Naive thymus-derived CD8-positive, alpha-beta T cell (primary cell): ENCODE measurements around the gene NR2F1-AS1. TPM values are rescaled to one million over a fixed set of nuclear protein-coding genes. Genes with fewer than 3 reads are reported as not detected.
"Not testable (repeated sequence)": the region's sequence is repeated elsewhere in the genome, so short reads cannot be mapped to it uniquely, and the experiment has no call there.

Experiments used
- ATAC-seq, 2 donors: fragments of 150-1000 bp; cut with Tn5 transposase in 1 of 2; sonication (Bioruptor Pico), chemical (Tn5 transposase) in 1 of 2; 1 replicate in 1 of 2; 2 replicates in 1 of 2; pipeline ENCODE4 v1.10.0; 2021; ENCODE audit warnings: mild to moderate bottlenecking in 2 of 2, moderate library complexity in 2 of 2
- POLR2A ChIA-PET: fragments of 350-600 bp; sonication (Branson Sonifier 250); formaldehyde crosslinking; loops from one replicate; lab custom pipeline; 2021; ENCODE audit warnings: antibody characterized with exemption; lab: Charles Lee
- DNase-seq, 10 donors: peaks; one replicate each; pipeline versions ENCODE4 v3.0.0 to v3.0.0-alpha.2; 2020 to 2022
- H3K27ac Mint-ChIP-seq, 10 donors: one replicate each; pipeline ENCODE4 v1.8.0; 2020 to 2022; ENCODE audit warnings: mild to moderate bottlenecking in 10 of 10, mixed read lengths in 10 of 10, moderate library complexity in 4 of 10, inconsistent platforms in 1 of 10
- H3K27me3 Mint-ChIP-seq, 5 donors: one replicate each; pipeline ENCODE4 v1.8.0; 2021 to 2022; ENCODE audit warnings: mixed read lengths in 5 of 5
- H3K36me3 Mint-ChIP-seq, 3 donors: one replicate each; pipeline ENCODE4 v1.8.0; 2020 to 2022; ENCODE audit warnings: mixed read lengths in 3 of 3, mild to moderate bottlenecking in 2 of 3, inconsistent platforms in 1 of 3
- H3K4me1 Mint-ChIP-seq, 4 donors: one replicate each; pipeline ENCODE4 v1.8.0; 2021 to 2022; ENCODE audit warnings: mixed read lengths in 4 of 4
- H3K4me3 Mint-ChIP-seq, 10 donors: one replicate each; pipeline ENCODE4 v1.8.0; 2020 to 2022; ENCODE audit warnings: mild to moderate bottlenecking in 10 of 10, mixed read lengths in 10 of 10, moderate library complexity in 6 of 10, inconsistent platforms in 1 of 10
- H3K9me3 Mint-ChIP-seq, 9 donors: one replicate each; pipeline ENCODE4 v1.8.0; 2020 to 2022; ENCODE audit warnings: mixed read lengths in 9 of 9, mild to moderate bottlenecking in 3 of 9, inconsistent platforms in 1 of 9, moderate library complexity in 1 of 9
- polyA plus RNA-seq, 3 donors: library from polyadenylated mRNA; unstranded; fragments of 300-500 nt; fragmentation: Illumina TruSeq; gene quantifications; one replicate each; pipeline ENCODE4 v1.2.3, GENCODE V29; 2021
- total RNA-seq, 8 experiments: library from RNA in 2 of 8; stranded (reverse) in 2 of 8; gene quantifications; one replicate each; pipeline ENCODE4 v1.2.3 and lab custom pipeline; 2021 to 2026

Gene NR2F1-AS1
- total and polyA plus RNA-seq, 5 experiments from 2014 or later, result not detected

DNA sequence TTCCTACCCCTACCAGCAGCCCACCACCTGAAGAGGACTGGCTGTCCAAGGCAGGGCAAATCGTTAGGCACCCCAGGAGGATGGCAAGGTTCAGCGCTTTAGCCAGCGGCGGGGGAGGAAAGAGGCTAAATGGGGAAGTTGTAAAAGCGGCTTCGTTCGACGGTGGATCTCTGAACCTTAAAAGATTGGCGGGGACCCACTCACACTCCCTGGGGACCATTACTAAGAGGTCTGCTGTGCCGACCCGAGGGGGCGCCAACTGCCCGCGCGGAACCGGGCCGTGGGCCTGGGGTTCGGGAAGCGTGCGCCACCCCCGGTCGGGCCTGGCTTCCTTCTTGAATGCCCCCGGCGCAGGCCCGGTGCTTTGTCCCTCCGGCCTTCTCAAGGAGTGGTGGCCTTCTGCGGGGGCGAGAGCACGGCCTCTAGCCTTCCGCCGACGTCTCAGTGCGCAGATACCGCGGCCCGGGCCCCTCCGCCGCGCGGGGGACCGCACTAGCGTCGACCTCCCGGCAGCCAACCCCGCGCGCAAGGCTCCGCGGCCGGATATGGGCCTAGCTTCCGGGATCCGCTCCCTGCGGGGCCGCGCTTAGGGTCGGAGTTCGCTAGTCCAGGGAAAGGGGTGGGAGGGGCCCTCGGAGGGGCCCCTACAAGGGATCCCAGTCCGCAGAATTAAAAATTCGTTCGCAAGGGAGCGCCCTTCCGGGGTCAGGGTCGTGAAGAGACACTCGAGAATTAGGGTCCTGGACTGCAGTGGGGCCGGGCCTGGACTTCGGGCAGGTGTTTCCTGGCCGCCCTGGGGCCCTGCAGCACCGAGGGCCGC lies 10.5 kb downstream of the NR2F1-AS1 start:
- no peak overlapping the region for H3K27ac Mint-ChIP-seq
- peaks cover 6 to 23% (median 18%) of the 10 kb centered on the region in 4 donors for H3K4me1 Mint-ChIP-seq
- ATAC-seq (peak; percentile 61 to 80), DNase-seq (peak in 1 of 10 donors; percentile 21)
- H3K4me3 Mint-ChIP-seq, result peak overlapping the region; percentile 15 to 68 (median 55)
- peaks cover 0 to 9% (median 0%) of the 10 kb centered on the region in 9 donors for H3K9me3 Mint-ChIP-seq
- H3K36me3 Mint-ChIP-seq, result peaks cover 0 to 8% (median 2%) of the 10 kb centered on the region in 3 donors
- POLR2A ChIA-PET, result no interaction called here
- H3K27me3 Mint-ChIP-seq, result peaks cover 61 to 83% (median 73%) of the 10 kb centered on the region in 5 donors

DNA sequence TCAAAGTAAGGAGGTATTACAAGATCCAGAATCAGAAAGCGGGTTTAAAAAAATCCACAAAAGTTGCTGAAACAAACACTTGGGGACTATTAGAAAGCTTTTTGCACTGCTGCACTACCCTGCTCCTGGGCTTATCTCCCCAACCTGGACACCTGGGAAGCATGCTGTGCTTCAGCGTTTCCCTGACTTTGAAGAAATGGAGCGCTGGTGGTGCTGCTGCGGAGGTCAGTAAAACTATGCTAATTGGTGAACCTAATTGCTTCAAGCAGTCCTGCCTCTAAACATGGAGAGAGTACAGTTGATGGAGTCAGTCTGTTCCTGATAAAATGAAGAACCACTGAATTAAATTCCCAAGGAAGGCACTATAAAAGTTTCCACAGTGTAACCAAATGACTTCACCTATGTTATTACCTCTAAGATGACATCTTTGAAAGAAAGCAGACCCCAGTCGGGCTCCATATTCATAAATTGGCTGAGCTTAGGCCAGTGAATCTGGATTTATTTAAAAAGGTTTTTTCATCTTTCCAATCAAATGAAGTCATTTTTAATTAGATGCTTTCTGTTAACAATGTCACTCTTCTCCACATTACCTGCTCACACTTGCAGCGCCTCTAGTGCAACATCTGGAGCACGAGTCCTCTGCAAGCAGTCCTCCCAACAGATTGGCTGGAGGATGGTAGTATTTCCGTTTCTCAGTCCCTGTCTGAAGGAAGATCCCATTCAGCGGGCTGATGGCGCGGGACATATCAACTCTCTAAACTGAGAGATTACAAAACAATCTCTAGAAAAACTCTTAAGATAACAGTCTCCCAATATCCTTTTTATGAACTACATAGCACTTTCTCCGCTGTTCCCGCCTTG lies 11.5 kb downstream of the NR2F1-AS1 start:
- ATAC-seq (no peak), DNase-seq (no peak)
- no peak overlapping the region for H3K27ac Mint-ChIP-seq
- POLR2A ChIA-PET, result no interaction called here
- H3K4me3 Mint-ChIP-seq, result peak overlapping the region in 9 of 10 donors; percentile 31 to 68 (median 56)
- H3K4me1 Mint-ChIP-seq, result peaks cover 6 to 23% (median 18%) of the 10 kb centered on the region in 4 donors
- H3K9me3 Mint-ChIP-seq, result peaks cover 0 to 9% (median 0%) of the 10 kb centered on the region in 9 donors
- peaks cover 53 to 73% (median 63%) of the 10 kb centered on the region in 5 donors for H3K27me3 Mint-ChIP-seq
- peaks cover 0 to 8% (median 2%) of the 10 kb centered on the region in 3 donors for H3K36me3 Mint-ChIP-seq

DNA sequence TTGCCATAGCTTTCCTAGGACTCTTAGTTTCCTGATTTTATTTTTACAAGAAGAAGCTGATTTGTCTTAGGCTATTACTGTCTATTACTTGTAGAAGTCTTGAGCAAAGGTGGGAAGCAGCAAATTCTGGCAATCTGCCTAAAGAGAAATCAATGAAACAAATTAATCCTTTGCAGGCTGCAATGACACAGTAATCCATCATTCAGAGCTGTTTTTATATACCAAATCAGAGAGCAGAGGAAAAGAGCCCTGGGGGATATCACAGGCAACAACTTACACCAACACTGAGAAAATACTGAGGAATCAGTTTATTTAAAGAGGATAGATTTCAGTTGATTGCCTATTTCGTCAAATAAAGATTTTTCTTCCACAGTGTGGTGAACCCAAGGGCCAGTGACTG lies 13.6 kb downstream of the NR2F1-AS1 start:
- ATAC-seq (no peak), DNase-seq (no peak)
- POLR2A ChIA-PET, result no interaction called here
- peaks cover 0 to 8% (median 0%) of the 10 kb centered on the region in 3 donors for H3K36me3 Mint-ChIP-seq
- H3K27me3 Mint-ChIP-seq, result peaks cover 40 to 67% (median 52%) of the 10 kb centered on the region in 5 donors
- peaks cover 0 to 9% (median 2%) of the 10 kb centered on the region in 9 donors for H3K9me3 Mint-ChIP-seq
- no peak overlapping the region for H3K27ac Mint-ChIP-seq
- H3K4me3 Mint-ChIP-seq, result no peak overlapping the region
- H3K4me1 Mint-ChIP-seq, result peaks cover 6 to 23% (median 17%) of the 10 kb centered on the region in 4 donors

DNA sequence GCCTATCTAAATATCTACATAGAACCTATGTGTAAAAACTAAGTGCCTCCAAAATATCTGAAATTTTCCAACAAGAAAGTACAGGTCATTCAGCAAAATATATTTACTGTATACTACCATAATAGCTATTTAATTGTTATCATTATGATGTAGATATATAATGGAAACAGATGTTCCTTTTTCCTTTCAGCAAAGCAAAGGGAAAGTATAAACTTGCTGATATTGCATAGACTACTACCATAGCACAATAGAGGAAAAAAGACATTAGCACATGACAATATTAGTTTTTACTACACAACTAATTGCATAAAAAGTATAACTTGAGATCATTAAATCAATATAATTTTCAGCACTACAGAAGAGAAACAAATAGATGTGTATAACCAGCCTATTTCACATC lies 14.9 kb downstream of the NR2F1-AS1 start:
- no peak for ATAC-seq
- H3K36me3 Mint-ChIP-seq, result peaks cover 0 to 8% (median 0%) of the 10 kb centered on the region in 3 donors
- peaks cover 5 to 13% (median 8%) of the 10 kb centered on the region in 4 donors for H3K4me1 Mint-ChIP-seq
- H3K27ac Mint-ChIP-seq, result no peak overlapping the region
- H3K27me3 Mint-ChIP-seq, result peaks cover 29 to 57% (median 40%) of the 10 kb centered on the region in 5 donors
- peaks cover 0 to 5% (median 2%) of the 10 kb centered on the region in 9 donors for H3K9me3 Mint-ChIP-seq
- no peak overlapping the region for H3K4me3 Mint-ChIP-seq
- DNase-seq, result no peak
- POLR2A ChIA-PET, result no interaction called here

DNA sequence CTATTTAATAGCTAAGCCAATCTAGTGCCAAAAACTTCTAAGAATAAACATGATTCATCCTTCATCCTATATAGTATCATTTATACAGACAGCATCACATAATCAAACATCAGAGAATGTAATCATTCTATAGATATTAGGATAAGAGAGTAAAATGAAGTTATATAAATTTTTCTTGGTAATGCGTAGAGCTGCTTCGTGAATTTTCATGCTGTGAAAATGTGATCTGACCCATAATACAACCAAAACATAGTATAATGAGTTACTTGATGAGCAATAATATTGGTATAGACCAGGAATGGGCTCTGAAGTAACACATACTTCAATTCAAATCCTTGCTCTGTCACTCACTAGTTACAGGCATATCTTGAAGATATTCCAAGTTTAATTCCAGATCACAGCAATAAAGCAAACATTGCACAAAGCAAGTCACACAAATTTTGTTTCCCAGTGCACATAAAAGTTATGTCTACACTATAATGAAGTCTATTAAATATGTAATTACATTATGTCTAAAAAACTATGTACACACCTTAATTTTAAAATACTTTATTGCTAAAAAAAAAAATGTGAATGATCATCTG lies 23.9 kb downstream of the NR2F1-AS1 start:
- Mint-ChIP-seq H3K4me1 (no peaks in the 10 kb centered on the region), H3K27me3 (peaks cover 13 to 36% (median 21%) of the 10 kb centered on the region in 5 donors), H3K36me3 (no peaks in the 10 kb centered on the region), H3K9me3 (no peaks in the 10 kb centered on the region), H3K4me3 (no peak overlapping the region), H3K27ac (no peak overlapping the region)
- POLR2A ChIA-PET, result no interaction called here
- no peak for DNase-seq
- ATAC-seq, result no peak

DNA sequence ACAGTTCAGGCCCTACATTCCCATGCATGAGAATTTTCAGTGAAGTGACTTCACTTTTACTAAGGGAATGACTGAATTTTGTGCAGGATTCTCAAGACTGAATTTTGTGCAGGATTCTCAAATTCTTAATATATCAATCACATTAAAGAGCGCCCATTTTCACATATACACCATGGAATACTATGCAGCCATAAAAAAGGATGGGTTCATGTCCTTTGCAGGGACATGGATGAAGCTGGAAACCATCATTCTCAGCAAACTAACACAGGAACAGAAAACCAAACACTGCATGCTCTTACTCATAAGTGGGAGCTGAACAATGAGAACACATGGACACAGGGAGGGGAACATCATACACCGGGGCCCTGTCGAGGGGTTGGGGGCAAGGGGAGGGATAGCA lies 31.4 kb downstream of the NR2F1-AS1 start:
- H3K27ac Mint-ChIP-seq, POLR2A ChIA-PET, H3K4me1 Mint-ChIP-seq, H3K9me3 Mint-ChIP-seq, DNase-seq, H3K36me3 Mint-ChIP-seq, H3K4me3 Mint-ChIP-seq, ATAC-seq: not testable (repeated sequence)
- peaks cover 12 to 44% (median 13%) of the 10 kb centered on the region in 5 donors for H3K27me3 Mint-ChIP-seq

DNA sequence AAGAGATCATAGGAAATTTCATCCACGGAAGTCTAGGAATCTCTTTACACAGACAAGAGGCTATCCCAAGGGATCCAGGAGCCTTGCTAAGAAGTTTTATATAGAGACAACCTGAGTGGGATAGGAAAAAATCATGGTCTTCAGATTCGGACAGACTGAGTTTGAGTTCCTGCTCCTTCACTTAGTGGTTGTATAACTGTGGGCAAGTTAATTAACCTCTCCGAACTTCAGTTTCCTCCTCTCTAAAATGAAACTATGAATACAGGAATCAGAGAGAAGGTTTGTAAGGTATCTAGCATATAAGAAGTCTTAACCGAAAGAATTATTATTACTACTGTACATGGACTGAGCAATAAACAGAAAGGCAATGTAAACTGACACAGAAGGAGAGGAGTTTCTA lies 35.1 kb downstream of the NR2F1-AS1 start:
- Mint-ChIP-seq H3K27ac (no peak overlapping the region), H3K9me3 (peaks cover 0 to 3% (median 0%) of the 10 kb centered on the region in 9 donors), H3K36me3 (no peaks in the 10 kb centered on the region), H3K4me3 (no peak overlapping the region), H3K27me3 (peaks cover 12 to 58% (median 16%) of the 10 kb centered on the region in 5 donors), H3K4me1 (no peaks in the 10 kb centered on the region)
- ATAC-seq, result no peak
- POLR2A ChIA-PET, result no interaction called here
- no peak for DNase-seq

DNA sequence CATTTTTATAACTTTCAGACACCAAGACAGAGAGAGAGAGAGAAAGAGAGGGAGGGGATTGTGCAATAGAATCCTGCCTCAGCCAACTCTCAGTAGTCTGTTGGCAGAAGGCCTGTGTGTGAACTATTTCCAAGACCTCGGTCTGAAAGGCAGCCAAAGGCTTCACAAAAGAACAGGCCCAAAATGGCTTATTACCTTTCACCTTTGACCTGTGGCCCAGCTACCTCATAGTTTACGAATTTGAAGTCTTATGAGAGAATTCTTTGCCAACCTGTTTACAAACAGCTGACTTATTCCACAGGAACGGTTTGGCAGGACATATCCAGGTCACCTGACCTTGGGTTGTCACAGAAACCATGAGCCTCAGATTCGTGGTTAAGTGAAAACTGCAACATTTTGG lies 48.6 kb downstream of the NR2F1-AS1 start:
- DNase-seq (no peak), ATAC-seq (no peak)
- Mint-ChIP-seq H3K36me3 (no peaks in the 10 kb centered on the region), H3K27ac (no peak overlapping the region), H3K4me3 (no peak overlapping the region), H3K4me1 (no peaks in the 10 kb centered on the region), H3K27me3 (peaks cover 0 to 14% (median 2%) of the 10 kb centered on the region in 5 donors), H3K9me3 (peaks cover 0 to 24% (median 5%) of the 10 kb centered on the region in 9 donors)
- POLR2A ChIA-PET, result no interaction called here

DNA sequence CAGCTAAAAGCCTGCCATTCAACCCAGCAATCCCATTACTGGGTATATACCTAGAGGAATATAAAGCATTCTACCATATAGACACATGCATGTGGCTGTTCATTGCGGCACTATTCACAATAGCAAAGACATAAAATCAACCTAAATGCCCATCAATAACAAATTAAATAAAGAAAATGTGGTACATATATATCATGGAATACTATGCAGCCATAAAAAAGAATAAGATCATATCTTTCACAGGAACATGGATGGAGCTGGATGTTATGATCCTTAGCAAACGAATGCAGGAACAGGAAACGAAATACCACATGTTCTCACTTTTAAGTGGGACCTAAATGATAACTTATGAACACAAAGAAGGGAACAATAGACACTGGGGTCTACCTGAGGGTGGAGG lies 59.2 kb downstream of the NR2F1-AS1 start:
- H3K27ac Mint-ChIP-seq, POLR2A ChIA-PET, H3K4me3 Mint-ChIP-seq, H3K4me1 Mint-ChIP-seq, DNase-seq, ATAC-seq: not testable (repeated sequence)
- Mint-ChIP-seq H3K36me3 (peaks cover 0 to 41% (median 0%) of the 10 kb centered on the region in 3 donors), H3K27me3 (peaks cover 7 to 31% (median 14%) of the 10 kb centered on the region in 5 donors), H3K9me3 (peaks cover 15 to 58% (median 28%) of the 10 kb centered on the region in 9 donors)

DNA sequence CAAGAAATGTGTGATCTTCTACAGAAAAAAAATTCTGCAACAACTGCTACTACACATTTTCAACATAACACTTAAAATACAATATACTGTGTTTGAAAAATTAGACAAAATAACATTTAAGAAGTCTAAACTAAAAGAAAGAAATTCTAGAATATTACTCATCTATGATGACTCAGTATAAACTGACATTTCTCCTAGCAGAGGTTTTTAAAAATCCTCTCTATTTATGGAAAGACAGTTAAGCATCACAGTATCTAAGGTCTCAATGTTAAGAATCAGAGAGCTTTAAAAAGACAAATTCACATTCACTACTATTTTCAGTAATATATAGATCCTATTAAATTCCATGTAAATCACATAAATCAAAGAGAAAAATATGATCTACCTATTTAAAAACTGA lies 61.3 kb downstream of the NR2F1-AS1 start:
- Mint-ChIP-seq H3K9me3 (peaks cover 0 to 38% (median 20%) of the 10 kb centered on the region in 9 donors), H3K4me1 (no peaks in the 10 kb centered on the region), H3K4me3 (no peak overlapping the region), H3K36me3 (peaks cover 0 to 27% (median 0%) of the 10 kb centered on the region in 3 donors), H3K27ac (no peak overlapping the region), H3K27me3 (peaks cover 7 to 31% (median 11%) of the 10 kb centered on the region in 5 donors)
- POLR2A ChIA-PET, result no interaction called here
- ATAC-seq (no peak), DNase-seq (no peak)

DNA sequence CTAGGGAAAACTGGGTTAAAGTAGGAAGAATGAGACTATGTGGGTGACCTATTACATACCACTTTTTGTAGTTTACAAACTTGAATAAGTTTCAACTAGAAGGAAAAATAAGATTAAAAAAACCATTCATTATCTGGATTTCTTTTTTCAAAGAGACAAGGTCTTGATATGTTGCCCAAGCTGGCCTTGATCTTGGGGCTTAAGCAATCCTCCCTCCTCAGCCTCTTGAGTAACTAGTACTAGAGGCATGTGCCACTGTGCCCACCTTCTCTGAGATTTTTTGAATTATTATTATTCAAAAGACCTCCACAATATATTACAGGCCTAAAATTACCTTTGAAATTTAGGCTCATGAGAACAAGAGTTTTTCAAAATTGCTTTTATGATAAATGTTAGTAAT lies 63.2 kb downstream of the NR2F1-AS1 start:
- ATAC-seq (no peak), DNase-seq (no peak)
- peaks cover 0 to 23% (median 12%) of the 10 kb centered on the region in 9 donors for H3K9me3 Mint-ChIP-seq
- peaks cover 4 to 24% (median 11%) of the 10 kb centered on the region in 5 donors for H3K27me3 Mint-ChIP-seq
- H3K36me3 Mint-ChIP-seq, result peaks cover 0 to 18% (median 0%) of the 10 kb centered on the region in 3 donors
- POLR2A ChIA-PET, result no interaction called here
- no peak overlapping the region for H3K27ac Mint-ChIP-seq
- no peaks in the 10 kb centered on the region for H3K4me1 Mint-ChIP-seq
- H3K4me3 Mint-ChIP-seq, result no peak overlapping the region

DNA sequence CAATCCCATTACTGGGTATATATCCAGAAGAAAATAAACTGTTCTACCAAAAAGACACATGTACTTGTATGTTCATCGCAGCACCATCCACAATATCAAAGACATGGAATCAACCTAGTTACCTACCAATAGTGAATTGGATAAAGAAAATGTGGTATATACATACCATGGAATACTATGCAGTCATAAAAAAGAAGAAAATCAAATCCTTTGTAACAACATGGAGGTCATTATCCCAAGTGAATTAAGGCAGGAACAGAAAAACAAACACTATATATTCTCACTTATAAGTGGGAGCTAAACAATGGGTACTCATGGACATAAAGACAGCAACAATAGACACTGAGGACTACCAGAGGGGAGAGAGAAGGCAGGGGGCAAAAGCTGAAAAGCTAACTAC lies 67.7 kb downstream of the NR2F1-AS1 start:
- Mint-ChIP-seq H3K4me3 (no peak overlapping the region), H3K9me3 (no peaks in the 10 kb centered on the region), H3K4me1 (no peaks in the 10 kb centered on the region), H3K36me3 (no peaks in the 10 kb centered on the region), H3K27me3 (peaks cover 1 to 14% (median 7%) of the 10 kb centered on the region in 5 donors), H3K27ac (no peak overlapping the region)
- DNase-seq (no peak), ATAC-seq (no peak)
- POLR2A ChIA-PET, result no interaction called here
